Osteocyte (in vitro differentiated cells): ENCODE results near the gene GPM6B. TPM values are rescaled to one million over a fixed set of nuclear protein-coding genes. Genes with fewer than 3 reads are reported as not detected.

ENCODE experiments used
- DNase-seq: peaks from one replicate; pipeline ENCODE4 v3.0.0; 2021; ENCODE audit warnings: mixed read lengths; ENCODE audit not compliant: unreplicated experiment; ENCODE audit errors: extremely low spot score
- H3K27ac Mint-ChIP-seq: one replicate; pipeline ENCODE4 v1.8.0; 2021; ENCODE audit warnings: mild to moderate bottlenecking, mixed read lengths; ENCODE audit not compliant: unreplicated experiment
- H3K27me3 Mint-ChIP-seq: one replicate; pipeline ENCODE4 v1.8.0; 2021; ENCODE audit warnings: mixed read lengths; ENCODE audit not compliant: unreplicated experiment
- H3K36me3 Mint-ChIP-seq: one replicate; pipeline ENCODE4 v1.8.0; 2021; ENCODE audit warnings: mixed read lengths; ENCODE audit not compliant: unreplicated experiment
- H3K4me1 Mint-ChIP-seq: one replicate; pipeline ENCODE4 v1.8.0; 2021; ENCODE audit warnings: mixed read lengths; ENCODE audit not compliant: unreplicated experiment
- H3K4me3 Mint-ChIP-seq: one replicate; pipeline ENCODE4 v1.8.0; 2021; ENCODE audit warnings: mild to moderate bottlenecking, moderate library complexity, mixed read lengths; ENCODE audit not compliant: unreplicated experiment
- H3K9me3 Mint-ChIP-seq: one replicate; pipeline ENCODE4 v1.8.0; 2021; ENCODE audit warnings: mixed read lengths; ENCODE audit not compliant: unreplicated experiment
- CTCF ChIP-seq: fragments of 200-600 bp; sonication (generic); IDR thresholded peaks from 2 replicates; pipeline ENCODE4 v1.5.0; 2021; ENCODE audit warnings: antibody characterized with exemption, mild to moderate bottlenecking, moderate library complexity
- total RNA-seq: library from RNA; stranded (reverse); gene quantifications from 2 replicates; pipeline ENCODE4 v1.2.1, GENCODE V29; 2021

The GPM6B gene
- total RNA-seq, 1 donor from 2014 or later, result 12.0 TPM

GRCh38 chrX:13857804-13858203 is 40.9 kb upstream of the GPM6B start:
- TF ChIP-seq CTCF, result no peak
- Mint-ChIP-seq H3K27me3 (peaks cover 2% of the 10 kb centered on the region), H3K27ac (no peak overlapping the region), H3K9me3 (no peaks in the 10 kb centered on the region), H3K36me3 (no peaks in the 10 kb centered on the region), H3K4me3 (no peak overlapping the region), H3K4me1 (peaks cover 7% of the 10 kb centered on the region)
- DNase-seq, result no peak

- Mint-ChIP-seq H3K4me3 (no peak overlapping the region), H3K27me3 (peaks cover 2% of the 10 kb centered on the region), H3K36me3 (no peaks in the 10 kb centered on the region), H3K4me1 (peaks cover 7% of the 10 kb centered on the region), H3K9me3 (peaks cover 4% of the 10 kb centered on the region), H3K27ac (no peak overlapping the region)
- no peak for TF ChIP-seq CTCF
- no peak for DNase-seq
These were observed 39.0 kb upstream of the GPM6B start for GRCh38 chrX:13855689-13856450.

- Mint-ChIP-seq H3K4me3 (no peak overlapping the region), H3K36me3 (no peaks in the 10 kb centered on the region), H3K4me1 (peaks cover 5% of the 10 kb centered on the region)
These were observed 37.1 kb upstream of the GPM6B start for GRCh38 chrX:13854003-13854402.

GRCh38 chrX:13852001-13852695 is 35.3 kb upstream of the GPM6B start:
- H3K4me3 Mint-ChIP-seq, result no peak overlapping the region
- H3K27ac Mint-ChIP-seq, result no peak overlapping the region
- H3K36me3 Mint-ChIP-seq, result no peaks in the 10 kb centered on the region
- no peak for DNase-seq
- peaks cover 5% of the 10 kb centered on the region for H3K4me1 Mint-ChIP-seq
- TF ChIP-seq CTCF, result no peak
- H3K27me3 Mint-ChIP-seq, result no peaks in the 10 kb centered on the region
- peaks cover 9% of the 10 kb centered on the region for H3K9me3 Mint-ChIP-seq

More at GRCh38 chrX:13854003-13854402, 37.1 kb upstream of the GPM6B start:
- H3K9me3 Mint-ChIP-seq, result peaks cover 9% of the 10 kb centered on the region
- TF ChIP-seq CTCF, result no peak
- H3K27ac Mint-ChIP-seq, result no peak overlapping the region
- H3K27me3 Mint-ChIP-seq, result peaks cover 2% of the 10 kb centered on the region
- no peak for DNase-seq

GRCh38 chrX:13845721-13846378 is 29.0 kb upstream of the GPM6B start:
- H3K4me1 Mint-ChIP-seq, result no peaks in the 10 kb centered on the region
- H3K27me3 Mint-ChIP-seq, result no peaks in the 10 kb centered on the region
- peaks cover 10% of the 10 kb centered on the region for H3K9me3 Mint-ChIP-seq
- no peak for DNase-seq
- TF ChIP-seq CTCF, result no peak
- H3K4me3 Mint-ChIP-seq, result no peak overlapping the region
- no peaks in the 10 kb centered on the region for H3K36me3 Mint-ChIP-seq
- no peak overlapping the region for H3K27ac Mint-ChIP-seq
